Measurements from ENCODE around the gene SPATA32.

The SPATA32 gene

DNA sequence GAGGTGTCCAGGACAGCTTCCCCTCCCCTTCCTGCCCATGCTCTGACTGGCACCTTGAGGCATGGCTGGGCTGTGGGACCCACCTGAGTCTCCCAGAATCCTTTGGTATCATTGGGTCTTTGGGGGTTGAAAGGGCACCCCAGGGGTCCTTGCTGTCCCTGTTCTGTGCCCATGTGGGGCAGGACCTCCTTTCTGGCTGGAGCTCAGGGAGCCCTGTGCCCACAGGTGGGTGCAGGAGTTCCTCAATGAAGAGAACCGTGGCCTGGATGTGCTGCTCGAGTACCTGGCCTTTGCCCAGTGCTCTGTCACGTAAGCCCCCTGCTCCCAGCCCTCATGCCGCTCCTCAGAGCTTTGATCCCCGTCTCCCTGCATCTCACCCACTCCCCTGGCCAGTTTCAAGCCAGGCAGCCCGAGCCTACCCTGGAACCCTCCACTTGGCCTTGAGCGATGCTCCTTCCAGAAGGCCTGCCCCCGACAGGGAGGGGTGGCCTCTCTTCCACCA lies 28.4 kb downstream of the SPATA32 start:
- H2AFZ ChIP-seq (ENCODE audit: low read length), result no peak overlapping the region
- H3K4me3 ChIP-seq (ENCODE audit: low read length in 2 of 2), result no peak overlapping the region
- no peak overlapping the region for H3K9ac ChIP-seq (ENCODE audit: low read depth, low read length, poor library complexity)
- H4K91ac ChIP-seq (ENCODE audit: low read depth, low read length, poor library complexity), result no peak overlapping the region
- H4K8ac ChIP-seq (ENCODE audit: low read depth, low read length), result no peak overlapping the region
- peak overlapping the region; percentile 87 for H2BK5ac ChIP-seq (ENCODE audit: low read length)
- no peaks in the 10 kb centered on the region for H3K9me3 ChIP-seq (replicated peaks in 1 of 2; ENCODE audit: control insufficient read depth in 2 of 2, insufficient read depth in 1 of 2, low read depth in 1 of 2, low read length in 2 of 2)
- H2AK5ac ChIP-seq (ENCODE audit: low read depth, low read length), result peak overlapping the region; percentile 88
- no peaks in the 10 kb centered on the region for H3K79me1 ChIP-seq (ENCODE audit: low read depth, low read length)
- peak overlapping the region; percentile 77 for H2BK12ac ChIP-seq (ENCODE audit: low read length)
- no peak overlapping the region for H3K27ac ChIP-seq (replicated peaks; ENCODE audit: low read length)
- H2BK120ac ChIP-seq (ENCODE audit: low read depth, low read length), result no peak overlapping the region
- DNase-seq (ENCODE audit: low spot score), result no peak
- no peaks in the 10 kb centered on the region for H3K36me3 ChIP-seq (replicated peaks in 1 of 2; ENCODE audit: control insufficient read depth in 2 of 2, insufficient read depth in 2 of 2, low read length in 2 of 2)
- WGBS, 2 donors (ENCODE audit: extremely low coverage in 2 of 2, insufficient read length in 2 of 2, insufficient replicate concordance in 1 of 2), result no CpG with 5 or more reads among the region's 8 CpGs
- peaks cover 0 to 84% (median 3%) of the 10 kb centered on the region in 3 experiments for H3K27me3 ChIP-seq (ENCODE audit: control insufficient read depth in 3 of 3, insufficient read depth in 3 of 3, low read depth in 1 of 3, low read length in 3 of 3)
- H3K23ac ChIP-seq (ENCODE audit: low read depth, low read length, poor library complexity), result peak overlapping the region; percentile 66
- H3K4me1 ChIP-seq (ENCODE audit: control insufficient read depth in 2 of 2, insufficient read depth in 1 of 2, low read depth in 1 of 2, low read length in 2 of 2), result peaks cover 5 to 17% of the 10 kb centered on the region in 2 donors
- H2BK15ac ChIP-seq (ENCODE audit: low read length), result no peak overlapping the region
- no peak overlapping the region for H3K4ac ChIP-seq (ENCODE audit: low read length)
- H3K18ac ChIP-seq (ENCODE audit: low read length), result no peak overlapping the region
- no peak overlapping the region for H3K4me2 ChIP-seq (ENCODE audit: insufficient read depth, low read length, poor library complexity, severe bottlenecking)
- no peak overlapping the region for H3K14ac ChIP-seq (ENCODE audit: low read length)

DNA sequence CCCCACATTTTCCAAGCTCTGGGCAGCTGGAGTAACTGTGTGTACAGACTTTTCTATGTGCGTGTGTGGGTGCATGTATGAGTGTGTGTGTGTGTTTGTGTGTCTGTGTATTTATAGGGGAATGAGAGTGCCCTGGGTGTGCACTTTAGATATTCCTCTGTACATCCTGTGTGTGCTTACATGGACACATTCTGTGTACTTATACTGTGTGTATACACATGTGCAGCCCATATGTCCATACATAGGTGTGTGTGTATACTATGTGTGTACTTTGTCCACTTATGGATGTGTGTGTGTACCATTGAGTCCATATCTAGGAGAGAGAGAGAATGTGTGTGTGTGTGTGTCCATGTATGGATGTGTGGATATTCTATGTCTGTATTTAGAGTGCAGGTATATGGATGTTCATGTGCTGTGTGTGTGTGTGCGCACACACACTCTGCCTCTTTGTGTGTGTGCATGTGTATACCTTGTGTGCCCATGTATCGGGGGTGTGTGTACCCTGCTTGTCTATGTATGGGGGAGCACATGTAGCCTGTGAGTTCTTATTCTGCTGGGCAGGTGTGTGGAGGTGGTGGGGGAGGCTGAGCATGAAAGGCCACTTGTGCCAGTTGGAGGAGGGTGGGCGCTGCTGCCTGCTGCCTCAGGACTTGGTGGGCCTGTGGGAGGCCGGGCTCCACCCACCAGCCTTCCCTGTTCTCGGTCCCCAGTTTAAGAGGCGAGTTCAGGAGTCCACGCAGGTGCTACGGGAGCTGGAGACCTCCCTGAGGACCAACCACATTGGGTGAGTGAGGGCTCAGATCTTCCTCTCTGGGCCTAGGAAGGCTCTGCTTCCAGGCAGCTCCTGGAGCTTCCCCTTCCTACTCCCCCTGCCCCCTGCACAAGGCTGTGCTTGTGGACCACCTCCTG lies 29.1 kb downstream of the SPATA32 start:
- H2BK12ac ChIP-seq (ENCODE audit: low read length), result peak overlapping the region; percentile 77
- H4K8ac ChIP-seq (ENCODE audit: low read depth, low read length), result no peak overlapping the region
- H3K27ac ChIP-seq (replicated peaks; ENCODE audit: low read length), result no peak overlapping the region
- H3K9me3 ChIP-seq (replicated peaks in 1 of 2; ENCODE audit: control insufficient read depth in 2 of 2, insufficient read depth in 1 of 2, low read depth in 1 of 2, low read length in 2 of 2), result no peaks in the 10 kb centered on the region
- H2BK15ac ChIP-seq (ENCODE audit: low read length), result no peak overlapping the region
- peak overlapping the region; percentile 44 for H3K14ac ChIP-seq (ENCODE audit: low read length)
- H3K18ac ChIP-seq (ENCODE audit: low read length), result no peak overlapping the region
- H3K23ac ChIP-seq (ENCODE audit: low read depth, low read length, poor library complexity), result peak overlapping the region; percentile 66
- no peak overlapping the region for H3K4me3 ChIP-seq (ENCODE audit: low read length in 2 of 2)
- no peaks in the 10 kb centered on the region for H3K36me3 ChIP-seq (replicated peaks in 1 of 2; ENCODE audit: control insufficient read depth in 2 of 2, insufficient read depth in 2 of 2, low read length in 2 of 2)
- no peak overlapping the region for H2BK120ac ChIP-seq (ENCODE audit: low read depth, low read length)
- H3K27me3 ChIP-seq (ENCODE audit: control insufficient read depth in 3 of 3, insufficient read depth in 3 of 3, low read depth in 1 of 3, low read length in 3 of 3), result peaks cover 0 to 84% (median 3%) of the 10 kb centered on the region in 3 experiments
- H4K91ac ChIP-seq (ENCODE audit: low read depth, low read length, poor library complexity), result no peak overlapping the region
- H2BK5ac ChIP-seq (ENCODE audit: low read length), result peak overlapping the region; percentile 87
- peaks cover 1% of the 10 kb centered on the region for H3K79me1 ChIP-seq (ENCODE audit: low read depth, low read length)
- peak overlapping the region; percentile 88 for H2AK5ac ChIP-seq (ENCODE audit: low read depth, low read length)
- H3K4me2 ChIP-seq (ENCODE audit: insufficient read depth, low read length, poor library complexity, severe bottlenecking), result no peak overlapping the region
- H2AFZ ChIP-seq (ENCODE audit: low read length), result no peak overlapping the region
- H3K4ac ChIP-seq (ENCODE audit: low read length), result peak overlapping the region; percentile 7
- peaks cover 5 to 20% of the 10 kb centered on the region in 2 donors for H3K4me1 ChIP-seq (ENCODE audit: control insufficient read depth in 2 of 2, insufficient read depth in 1 of 2, low read depth in 1 of 2, low read length in 2 of 2)
- DNase-seq (ENCODE audit: low spot score), result no peak
- H3K9ac ChIP-seq (ENCODE audit: low read depth, low read length, poor library complexity), result peak overlapping the region; percentile 34
- WGBS, 2 donors (ENCODE audit: extremely low coverage in 2 of 2, insufficient read length in 2 of 2, insufficient replicate concordance in 1 of 2), result no CpG with 5 or more reads among the region's 9 CpGs

DNA sequence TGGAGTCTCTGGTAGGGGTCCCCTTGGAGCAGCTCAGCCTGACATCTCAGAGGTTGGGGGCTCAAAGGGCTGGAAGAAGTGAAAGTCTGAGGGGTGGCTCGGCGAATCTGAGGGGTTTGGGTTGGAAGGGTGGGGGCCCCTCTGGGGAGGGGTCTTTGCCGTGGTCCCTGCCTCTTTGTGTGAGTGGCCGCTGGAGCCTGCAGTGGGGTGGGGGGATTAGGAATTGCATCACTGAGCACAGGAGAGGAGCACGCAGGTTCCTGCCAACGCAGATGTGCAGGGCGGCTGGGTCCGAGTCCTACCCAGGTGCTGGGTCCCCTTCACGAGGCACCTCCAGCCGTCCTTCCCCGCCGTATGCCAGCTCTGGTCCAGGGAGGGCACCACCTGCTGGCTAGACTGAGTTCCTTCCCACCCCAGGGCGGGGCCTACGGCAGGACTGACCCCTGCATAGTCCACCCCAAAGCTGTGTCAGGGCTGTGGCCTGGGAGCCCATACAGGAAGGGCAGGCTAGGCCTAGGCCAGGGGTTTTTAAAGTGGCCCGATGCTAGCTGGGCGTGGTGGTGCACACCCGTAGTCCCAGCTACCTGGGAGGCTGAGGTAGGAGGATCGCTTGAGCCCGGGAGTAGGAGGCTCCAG lies 30.3 kb downstream of the SPATA32 start:
- Histone ChIP-seq H4K8ac (ENCODE audit: low read depth, low read length) (no peak overlapping the region), H3K27ac (replicated peaks; ENCODE audit: low read length) (no peak overlapping the region), H3K79me1 (ENCODE audit: low read depth, low read length) (peaks cover 1% of the 10 kb centered on the region), H2BK120ac (ENCODE audit: low read depth, low read length) (peak overlapping the region; percentile 64), H2BK5ac (ENCODE audit: low read length) (no peak overlapping the region), H3K4me3 (ENCODE audit: low read length in 2 of 2) (no peak overlapping the region), H2AK5ac (ENCODE audit: low read depth, low read length) (peak overlapping the region; percentile 58), H3K4me1 (ENCODE audit: control insufficient read depth in 2 of 2, insufficient read depth in 1 of 2, low read depth in 1 of 2, low read length in 2 of 2) (peaks cover 5 to 20% of the 10 kb centered on the region in 2 donors), H3K18ac (ENCODE audit: low read length) (peak overlapping the region; percentile 70), H3K23ac (ENCODE audit: low read depth, low read length, poor library complexity) (no peak overlapping the region), H3K27me3 (ENCODE audit: control insufficient read depth in 3 of 3, insufficient read depth in 3 of 3, low read depth in 1 of 3, low read length in 3 of 3) (peaks cover 0 to 86% (median 3%) of the 10 kb centered on the region in 3 experiments), H2BK12ac (ENCODE audit: low read length) (no peak overlapping the region), H3K4ac (ENCODE audit: low read length) (no peak overlapping the region), H2BK15ac (ENCODE audit: low read length) (no peak overlapping the region), H3K14ac (ENCODE audit: low read length) (no peak overlapping the region), H2AFZ (ENCODE audit: low read length) (no peak overlapping the region), H4K91ac (ENCODE audit: low read depth, low read length, poor library complexity) (no peak overlapping the region), H3K36me3 (replicated peaks in 1 of 2; ENCODE audit: control insufficient read depth in 2 of 2, insufficient read depth in 2 of 2, low read length in 2 of 2) (no peaks in the 10 kb centered on the region), H3K9ac (ENCODE audit: low read depth, low read length, poor library complexity) (no peak overlapping the region), H3K4me2 (ENCODE audit: insufficient read depth, low read length, poor library complexity, severe bottlenecking) (no peak overlapping the region), H3K9me3 (replicated peaks in 1 of 2; ENCODE audit: control insufficient read depth in 2 of 2, insufficient read depth in 1 of 2, low read depth in 1 of 2, low read length in 2 of 2) (no peaks in the 10 kb centered on the region)
- WGBS, 2 donors (ENCODE audit: extremely low coverage in 2 of 2, insufficient read length in 2 of 2, insufficient replicate concordance in 1 of 2), result no CpG with 5 or more reads among the region's 19 CpGs
- DNase-seq (ENCODE audit: low spot score), result no peak
